Astrocyte (in vitro differentiated cells and primary cell): Measurements from ENCODE around the gene PAK4.

Source experiments
- CTCF ChIP-seq: IDR thresholded peaks from 2 replicates; pipeline ENCODE4 v1.5.1; 2011; ENCODE audit warnings: low read depth, mild to moderate bottlenecking, inconsistent platforms, low read length, moderate library complexity; ENCODE audit not compliant: insufficient read depth
- EZH2 ChIP-seq: IDR thresholded peaks from 2 replicates; pipeline ENCODE4 v1.6.1; 2012; ENCODE audit warnings: mild to moderate bottlenecking, low read length, inconsistent platforms; ENCODE audit not compliant: insufficient read depth

- TF ChIP-seq CTCF (no peak), EZH2 (no peak)
Observed at GRCh38 chr19:39077323-39077722, 48.3 kb upstream of the PAK4 start.
